ENCODE measurements around the gene ASB13.

The ASB13 gene

DNA sequence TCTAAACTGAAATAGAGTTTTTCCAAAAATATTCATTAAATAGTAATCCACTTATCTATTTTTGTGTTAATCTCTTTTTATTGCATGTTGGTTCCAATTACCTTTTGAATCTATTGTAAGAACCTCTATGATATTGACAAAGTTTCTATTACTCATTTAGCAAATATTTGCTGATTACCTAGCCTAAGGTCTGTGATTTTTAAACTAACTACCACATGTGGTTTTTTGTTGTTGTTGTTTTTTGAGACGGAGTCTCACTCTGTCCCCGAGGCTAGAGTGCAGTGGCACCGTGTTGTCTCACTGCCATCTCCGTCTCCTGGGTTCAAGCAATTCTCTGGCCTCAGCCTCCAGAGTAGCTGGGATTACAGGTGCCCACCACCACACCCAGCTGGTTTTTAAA lies 2.0 kb upstream of the ASB13 start:
- no peak for DNase-seq

DNA sequence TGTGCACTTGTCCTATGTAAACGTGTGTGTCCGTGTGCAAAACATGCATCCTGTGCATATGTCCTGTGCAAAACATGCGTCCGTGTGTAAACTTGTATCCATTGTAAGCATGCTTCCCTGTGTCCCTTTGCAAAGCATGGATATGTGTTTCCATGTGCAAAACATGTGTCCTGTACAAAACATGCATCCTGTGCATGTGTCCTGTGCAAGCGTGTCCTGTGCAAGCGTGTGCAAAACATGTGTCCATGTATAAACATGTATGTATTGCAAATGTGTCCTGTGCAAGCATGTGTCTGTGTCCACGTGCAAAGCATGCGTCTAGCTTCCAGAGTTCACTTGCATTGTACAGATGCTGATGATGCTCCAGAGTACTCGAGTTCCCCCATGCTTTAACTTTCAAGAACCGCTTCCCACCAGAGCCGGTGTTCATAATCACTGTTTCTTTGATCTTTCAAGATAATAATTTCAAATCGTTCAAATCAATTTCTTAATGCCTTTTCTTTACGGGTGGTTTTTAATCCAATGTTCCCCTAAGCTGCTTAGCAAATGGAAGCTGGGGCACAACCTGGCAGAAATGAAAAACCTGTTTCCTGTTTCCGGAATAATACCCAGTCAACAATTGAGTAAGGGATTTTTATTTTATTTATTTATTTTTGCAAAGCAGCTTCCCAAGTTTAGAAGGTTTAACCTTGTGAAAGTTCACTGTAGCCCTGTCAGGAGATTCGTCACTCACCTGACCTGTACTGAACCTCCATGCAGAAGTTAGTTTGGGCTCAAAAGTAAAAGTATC lies 641 bp upstream of the ASB13 start:
- no peak for DNase-seq

DNA sequence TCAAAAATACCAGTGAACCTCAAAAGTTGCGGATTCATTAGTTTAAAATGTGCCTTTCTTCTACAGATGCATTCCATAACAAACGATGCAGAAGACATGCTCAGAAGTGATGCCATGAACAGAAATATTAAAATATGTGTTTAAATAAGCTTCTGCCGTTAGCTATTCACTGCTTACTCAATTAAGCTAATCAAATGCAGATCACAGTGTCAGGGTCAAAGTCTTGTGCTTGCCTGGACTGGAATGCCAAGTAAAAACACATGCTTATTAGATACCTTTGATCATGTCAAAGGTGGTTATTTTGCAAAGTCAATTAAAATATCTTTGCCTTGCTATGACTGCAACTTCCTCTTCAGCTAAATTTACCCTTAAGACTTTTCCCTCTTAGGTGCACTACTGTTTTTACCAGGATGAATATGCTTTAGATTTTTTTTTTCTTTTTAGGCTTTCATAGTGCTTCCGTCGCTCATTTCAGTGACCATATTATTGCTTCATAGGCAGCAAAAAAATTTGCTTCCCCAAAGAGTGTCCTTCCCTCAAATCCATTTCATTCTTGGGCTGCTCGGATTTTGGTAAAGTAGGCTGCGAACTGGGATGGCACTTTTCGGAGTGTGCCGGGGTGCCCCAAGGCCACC lies 905 bp downstream of the ASB13 start:
- DNase-seq = no peak

DNA sequence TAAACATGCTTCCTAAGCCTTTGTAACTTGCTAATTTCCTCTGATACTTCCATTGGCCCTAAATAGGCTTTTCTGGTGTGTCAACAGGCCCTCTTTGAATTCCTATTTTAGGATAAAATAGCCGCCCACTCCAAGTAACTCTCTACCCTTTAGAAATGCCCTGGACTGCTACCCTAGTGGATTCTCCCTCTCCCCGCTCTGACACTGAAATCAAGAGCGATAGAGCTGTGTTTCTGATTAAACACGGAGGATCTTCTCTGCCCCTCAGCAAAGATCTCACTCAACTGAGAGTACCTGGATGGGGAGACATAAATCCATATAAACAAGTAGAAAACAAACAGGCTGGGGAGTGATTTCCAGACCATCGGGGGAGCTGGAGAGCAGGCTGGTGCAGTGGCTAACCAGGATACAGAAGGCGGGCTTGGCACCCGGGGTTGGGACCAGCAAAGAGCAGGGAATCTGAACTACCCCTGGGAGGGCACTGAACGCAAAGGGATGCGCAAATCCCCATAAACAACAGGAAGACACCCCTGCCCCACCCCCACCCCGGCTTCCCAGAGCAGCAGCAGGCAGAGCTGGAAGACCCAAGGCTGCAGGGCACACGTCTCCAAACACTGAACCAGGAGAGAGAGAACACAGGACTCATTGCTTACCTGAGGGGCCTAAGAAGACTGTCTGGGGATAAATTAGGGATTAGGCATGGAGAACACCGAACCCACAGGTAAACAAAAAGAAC lies 2.5 kb downstream of the ASB13 start:
- no peak for DNase-seq

DNA sequence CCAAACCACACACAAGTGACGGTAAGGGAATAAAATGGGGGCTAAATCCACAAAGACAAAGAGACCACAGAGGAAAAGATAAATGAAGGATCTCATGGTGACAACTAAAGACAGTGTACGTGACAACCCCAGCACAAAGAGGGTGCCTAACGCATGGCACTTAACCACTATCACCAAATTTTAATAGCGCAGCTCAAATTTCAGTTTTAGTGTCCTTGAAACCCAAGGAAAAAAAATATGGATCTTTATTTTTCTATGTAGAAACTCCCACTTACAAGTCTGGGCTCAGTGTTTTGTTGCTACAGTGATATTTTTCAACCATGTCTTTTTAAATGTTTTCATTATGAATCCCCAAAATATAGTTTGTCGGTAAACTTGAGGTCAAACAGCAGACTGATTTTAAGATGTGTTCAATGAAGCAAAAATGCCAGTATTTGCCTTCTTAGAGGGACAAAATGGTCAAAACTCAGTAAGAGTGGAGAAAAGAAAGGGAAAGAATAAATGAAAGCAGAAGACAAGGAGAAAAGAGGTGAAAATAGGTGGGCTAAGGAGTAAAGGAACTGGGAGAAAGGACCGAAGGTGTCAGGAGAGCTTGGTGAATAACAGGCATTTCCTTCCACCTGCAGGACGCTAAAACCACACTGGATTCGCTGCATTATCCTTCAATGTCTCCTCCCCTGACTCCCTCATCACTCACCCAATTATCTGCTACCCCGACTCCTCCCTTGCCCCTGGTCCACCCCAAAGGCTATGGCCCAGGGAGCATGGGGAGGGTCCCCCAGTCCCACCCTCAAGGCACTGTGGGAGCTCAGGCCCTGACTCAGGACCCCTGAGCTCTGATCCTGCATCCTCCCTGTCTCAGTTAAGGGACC lies 3.5 kb downstream of the ASB13 start:
- DNase-seq = no peak

DNA sequence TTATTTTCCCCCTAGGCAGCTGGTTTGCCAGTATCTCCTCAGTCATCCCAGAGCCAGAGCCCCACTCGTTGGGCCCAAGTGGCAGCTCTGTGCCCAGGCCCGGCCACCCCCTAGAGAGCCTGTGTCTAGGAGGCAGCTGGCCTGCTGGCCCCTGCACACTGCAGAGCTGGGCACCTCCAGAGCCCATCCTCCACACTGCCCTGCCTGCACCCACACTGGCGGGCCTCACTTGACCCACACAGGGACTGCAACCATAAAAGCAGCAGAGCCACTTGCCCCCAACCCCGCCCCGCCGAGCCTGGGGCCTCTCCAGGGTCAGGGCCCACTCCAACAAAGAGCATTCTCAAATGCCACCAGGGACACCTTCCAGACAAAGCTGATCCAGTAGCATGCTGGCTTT lies 5.4 kb downstream of the ASB13 start:
- DNase-seq = no peak

DNA sequence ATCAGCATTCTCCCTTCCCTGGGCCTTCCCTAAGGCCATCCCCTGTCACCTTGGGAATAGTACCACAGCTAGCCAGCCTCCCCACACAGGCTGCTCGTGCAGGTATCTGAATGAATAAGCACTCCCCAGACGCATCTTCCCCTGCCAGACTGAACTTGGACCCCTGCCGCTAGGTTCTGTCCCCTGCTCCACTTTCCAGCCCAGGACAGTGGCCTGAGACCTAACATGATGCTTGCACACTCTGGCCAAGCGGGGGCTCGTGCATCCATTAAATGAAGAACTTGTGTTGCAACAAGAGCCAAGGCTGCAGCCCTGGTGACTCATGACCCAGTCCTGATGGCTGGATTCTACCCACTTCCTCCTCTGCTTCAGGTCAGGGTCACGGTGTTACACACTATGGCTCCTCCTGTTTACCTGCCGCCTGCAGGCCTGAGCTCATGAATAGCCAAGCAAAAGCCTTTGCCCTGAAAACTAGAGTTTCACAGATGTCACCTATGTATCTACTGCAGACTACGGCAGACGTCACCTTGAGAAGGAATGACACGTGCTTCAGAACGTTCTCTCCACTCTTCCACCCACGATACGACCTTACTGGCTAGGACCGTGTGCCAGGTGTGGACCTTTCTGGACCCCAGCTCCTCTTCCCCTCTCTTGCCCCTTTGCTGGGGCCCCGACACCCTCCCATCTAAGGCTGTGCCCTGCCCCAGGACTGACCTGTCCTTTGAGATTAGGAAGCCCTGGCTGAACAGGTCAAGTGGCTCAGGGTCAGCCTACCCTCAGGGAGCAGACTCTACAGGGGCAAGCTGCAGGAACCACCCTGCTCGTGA lies 6.5 kb downstream of the ASB13 start:
- DNase-seq = no peak

DNA sequence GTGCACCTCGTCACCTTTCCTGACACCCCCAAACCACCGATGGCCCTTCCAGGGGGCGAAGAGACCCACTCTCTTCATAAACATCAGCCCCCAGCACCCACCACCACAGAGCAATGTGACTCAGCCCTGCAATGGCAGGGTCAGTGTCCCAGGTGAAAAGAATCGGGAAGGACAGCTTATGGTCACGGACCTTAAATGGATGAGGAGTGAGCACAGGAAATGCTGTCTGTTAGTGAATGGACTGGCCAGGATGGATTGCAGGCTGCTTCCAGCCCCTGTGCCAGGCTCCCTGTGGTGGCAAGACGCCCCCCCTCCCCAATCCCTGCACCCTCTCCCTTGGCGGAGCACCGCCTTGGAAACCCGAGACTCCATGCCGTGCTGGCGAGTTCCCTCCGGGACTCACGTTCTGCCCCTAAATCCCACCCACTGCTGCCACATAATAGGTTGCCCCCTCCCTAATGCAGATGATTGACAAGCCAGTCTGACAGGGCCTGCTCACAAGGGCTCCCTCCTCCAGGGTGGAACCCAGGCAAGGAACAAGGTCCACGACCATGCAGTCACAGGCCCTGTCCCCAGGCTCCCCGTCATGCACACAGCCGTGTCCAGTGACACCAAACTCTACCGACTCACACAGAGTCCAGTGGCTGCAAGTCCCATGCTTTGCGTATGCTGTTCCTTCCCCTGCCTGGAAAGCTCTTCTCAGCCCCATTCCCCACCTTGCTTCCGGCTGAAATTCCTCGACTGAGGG lies 7.3 kb downstream of the ASB13 start:
- DNase-seq = no peak

DNA sequence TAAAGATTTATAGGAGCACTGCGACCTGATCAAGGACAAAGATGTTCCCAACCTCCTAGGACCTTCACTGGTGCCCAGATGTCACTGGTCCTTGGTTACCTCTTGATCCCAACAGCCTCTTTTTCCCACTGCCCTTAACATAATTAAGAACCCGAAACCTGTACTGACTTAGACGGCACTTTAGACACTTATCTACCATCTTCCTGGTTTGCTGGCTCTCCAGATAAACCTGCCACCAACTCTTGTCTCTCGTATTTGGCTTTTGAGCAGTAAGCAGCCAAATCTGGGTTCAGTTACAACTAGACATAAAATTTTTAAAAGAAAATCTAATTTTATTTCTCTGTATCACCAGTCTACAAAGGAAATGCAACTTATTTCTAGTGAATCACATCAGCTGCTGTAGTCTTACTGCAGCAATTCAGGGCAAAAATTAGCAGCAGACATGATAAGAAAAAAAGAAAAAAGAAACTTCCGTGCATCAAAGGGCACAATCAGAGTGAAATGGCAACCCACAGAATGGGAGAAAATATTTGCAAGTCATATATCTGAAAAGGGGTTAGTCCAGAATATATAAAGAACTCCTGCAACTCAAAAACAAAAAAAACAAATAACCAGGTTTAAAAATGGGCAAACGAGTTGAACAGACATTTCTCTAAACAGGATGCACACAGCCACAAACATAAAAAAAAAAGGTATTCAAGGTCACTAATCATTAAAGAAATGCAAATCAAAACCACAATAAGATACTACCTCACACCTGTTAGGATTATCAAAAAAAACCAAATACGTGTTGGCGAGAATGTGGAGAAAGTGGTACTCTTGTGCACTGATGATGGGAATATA lies 9.4 kb downstream of the ASB13 start:
- no peak for DNase-seq

DNA sequence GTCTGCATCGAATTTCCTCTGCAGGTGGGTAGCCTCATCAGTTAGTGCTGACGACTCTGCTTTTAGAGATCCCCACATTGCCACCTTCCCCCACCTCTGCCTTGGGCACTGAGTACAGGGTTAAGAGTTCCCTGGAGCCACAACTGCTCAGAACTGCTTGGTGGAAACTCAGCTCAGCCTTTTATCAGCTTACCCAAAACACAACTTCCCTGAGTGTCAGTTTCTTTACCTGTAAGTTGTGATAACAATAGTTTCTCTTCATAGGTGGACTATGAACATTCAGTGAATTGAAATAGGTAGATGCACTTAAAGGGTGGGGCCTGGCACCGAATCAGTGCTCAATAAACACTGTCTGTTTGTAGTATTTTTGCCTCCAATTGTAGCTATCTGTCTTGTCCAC lies 11.3 kb downstream of the ASB13 start:
- no peak for DNase-seq

DNA sequence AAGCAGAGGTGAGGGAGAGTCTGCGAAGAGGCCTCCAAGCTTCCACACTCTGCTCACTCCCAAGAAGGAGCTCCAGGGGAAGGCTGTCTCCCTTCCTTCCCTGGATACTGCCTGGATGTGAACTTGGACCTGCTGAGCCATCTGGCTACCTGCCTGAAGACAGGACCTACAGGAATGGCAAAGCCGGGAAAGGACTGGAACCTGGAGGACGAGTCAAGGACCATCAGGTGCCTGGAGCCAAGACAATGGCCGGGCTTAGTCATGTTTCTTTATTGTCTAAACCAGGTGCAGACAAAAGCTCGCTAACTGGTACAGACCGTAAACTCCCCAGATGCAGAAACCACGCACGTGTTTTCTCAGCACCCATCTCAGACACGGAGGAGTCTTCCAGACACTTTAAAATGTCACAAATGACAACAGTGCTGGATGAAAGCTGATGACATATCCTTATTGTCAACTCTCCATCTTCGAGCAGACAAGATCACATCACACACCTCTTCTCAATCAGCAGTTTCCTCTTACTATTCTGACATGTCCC lies 12.1 kb downstream of the ASB13 start:
- DNase-seq = no peak

DNA sequence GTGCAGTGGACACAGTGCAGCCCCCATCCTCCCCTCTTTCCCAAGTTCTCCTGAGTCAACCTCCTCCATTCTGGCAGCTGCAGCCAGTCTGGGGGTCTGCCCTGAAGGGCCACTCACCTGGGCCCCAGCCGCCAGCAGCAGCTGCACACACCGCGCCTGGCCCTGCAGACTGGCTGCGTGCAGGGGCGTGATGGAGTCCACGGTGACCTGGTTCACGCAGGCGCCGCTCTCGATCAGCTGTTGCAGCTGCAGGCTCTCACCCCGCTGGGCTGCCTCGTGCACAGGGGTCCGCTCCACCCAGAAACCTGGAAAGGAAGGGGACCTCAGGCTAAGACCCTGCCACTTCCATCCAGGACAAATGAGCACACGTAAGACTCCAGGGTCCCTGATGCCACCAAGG lies 13.6 kb downstream of the ASB13 start:
- no peak for DNase-seq

DNA sequence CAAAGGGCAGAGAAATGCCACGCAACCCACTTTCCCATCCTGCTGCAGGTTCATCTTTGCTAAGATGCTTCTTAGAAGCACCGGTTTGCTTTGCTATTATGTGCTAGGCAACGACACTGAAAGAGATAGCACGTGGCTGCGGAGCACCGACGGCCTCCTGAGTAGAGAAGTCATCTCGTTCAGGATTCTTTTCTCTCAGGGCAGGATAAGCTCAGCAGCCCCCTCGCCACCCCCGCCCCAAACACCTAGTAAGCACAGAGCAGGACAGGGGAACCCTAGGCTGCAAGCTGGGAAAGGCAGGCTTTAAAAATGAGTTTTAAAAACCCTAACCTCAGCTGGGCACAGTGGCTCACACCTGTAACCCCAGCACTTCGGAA lies 15.0 kb downstream of the ASB13 start:
- DNase-seq = no peak

DNA sequence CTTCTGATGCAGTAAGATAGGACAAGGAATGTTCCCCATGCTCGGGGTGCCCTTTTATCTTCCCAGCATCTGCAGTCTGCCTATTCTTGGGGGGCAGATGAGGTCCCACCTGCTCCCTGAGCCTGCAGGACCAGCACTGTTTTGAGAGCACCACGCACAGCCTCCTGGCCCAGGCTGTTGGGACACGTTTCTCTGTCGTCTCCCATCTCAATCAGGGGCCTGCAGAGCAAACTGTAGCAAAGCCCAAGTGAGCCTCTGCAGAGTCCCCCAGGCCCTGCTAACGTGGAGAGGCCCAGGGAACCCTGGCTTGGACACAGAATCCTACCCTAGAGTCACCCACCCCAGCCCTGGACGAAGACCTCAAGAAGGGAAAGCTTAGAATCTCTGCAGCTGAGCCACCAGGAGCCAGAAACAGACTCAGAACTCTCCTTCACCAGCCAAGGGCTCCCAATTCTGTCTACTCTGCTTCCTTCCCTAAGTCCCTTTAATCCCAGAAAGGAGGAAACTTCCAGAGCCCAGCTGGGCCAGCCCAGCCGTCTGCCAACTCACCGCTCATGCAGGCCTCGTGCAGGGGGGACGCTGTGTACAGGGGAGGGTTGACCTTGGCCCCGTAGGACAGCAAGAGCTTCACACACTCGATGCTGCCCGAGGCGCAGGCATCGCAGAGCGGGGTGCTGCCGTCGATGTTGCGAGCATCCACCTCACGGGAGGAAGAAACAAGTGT lies 15.6 kb downstream of the ASB13 start:
- no peak for DNase-seq

DNA sequence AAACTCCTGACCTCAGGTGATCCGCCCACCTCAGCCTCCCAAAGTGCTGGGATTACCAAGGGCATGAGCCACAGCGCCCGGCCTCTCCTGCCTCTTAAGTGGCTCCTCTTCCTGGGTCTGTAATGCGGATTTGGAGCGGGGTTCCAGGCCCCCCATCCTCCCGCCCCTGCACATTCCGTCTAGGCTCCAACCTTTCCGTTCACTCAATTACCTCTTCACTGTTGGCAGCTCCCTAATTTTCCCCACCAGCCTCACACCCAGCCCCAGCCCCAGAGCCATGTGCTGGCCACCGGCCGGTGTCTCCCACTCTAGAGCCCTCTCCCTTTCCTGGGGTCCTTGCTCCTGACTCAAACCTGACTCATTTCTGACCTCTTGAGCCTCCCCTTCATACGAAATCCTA lies 16.6 kb downstream of the ASB13 start:
- no peak for DNase-seq

DNA sequence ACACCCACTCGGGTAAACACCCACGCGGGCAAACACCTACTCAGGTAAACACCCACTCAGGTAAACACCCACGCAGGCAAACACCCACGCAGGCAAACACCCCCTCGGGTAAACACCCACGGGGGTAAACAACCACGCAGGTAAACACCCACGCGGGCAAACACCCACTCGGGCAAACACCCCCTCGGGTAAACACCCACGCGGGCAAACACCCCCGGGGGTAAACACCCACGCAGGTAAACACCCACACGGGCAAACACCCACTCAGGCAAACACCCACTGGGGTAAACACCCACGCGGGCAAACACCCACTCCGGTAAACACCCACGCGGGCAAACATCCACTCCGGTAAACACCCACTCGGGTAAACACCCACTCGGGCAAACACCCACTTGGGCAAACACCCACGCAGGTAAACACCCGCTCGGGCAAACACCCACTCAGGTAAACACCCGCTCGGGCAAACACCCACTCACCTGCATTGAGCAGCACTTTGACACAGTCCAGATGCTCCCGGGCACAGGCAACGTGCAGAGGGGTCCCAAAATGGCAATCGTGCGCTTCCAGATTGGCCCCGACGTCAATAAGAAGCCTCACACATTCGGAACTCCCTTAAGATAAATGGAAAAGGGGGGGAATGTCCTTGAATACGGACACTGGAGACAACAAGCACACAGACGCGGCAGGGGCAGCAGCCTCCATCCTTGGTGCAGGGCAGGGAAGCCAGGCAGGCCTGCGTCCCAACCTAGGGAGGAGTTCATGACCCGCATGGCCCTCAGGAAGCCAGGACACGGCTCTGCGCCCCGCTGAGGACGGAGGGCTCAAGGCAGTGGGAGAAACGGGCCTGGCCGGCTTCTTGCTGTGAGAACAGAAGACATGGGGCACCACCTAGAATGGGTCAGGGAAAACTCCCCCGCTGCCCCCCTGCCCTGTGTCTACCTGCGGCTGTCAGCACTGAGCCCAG lies 17.6 kb downstream of the ASB13 start:
- DNase-seq = no peak

DNA sequence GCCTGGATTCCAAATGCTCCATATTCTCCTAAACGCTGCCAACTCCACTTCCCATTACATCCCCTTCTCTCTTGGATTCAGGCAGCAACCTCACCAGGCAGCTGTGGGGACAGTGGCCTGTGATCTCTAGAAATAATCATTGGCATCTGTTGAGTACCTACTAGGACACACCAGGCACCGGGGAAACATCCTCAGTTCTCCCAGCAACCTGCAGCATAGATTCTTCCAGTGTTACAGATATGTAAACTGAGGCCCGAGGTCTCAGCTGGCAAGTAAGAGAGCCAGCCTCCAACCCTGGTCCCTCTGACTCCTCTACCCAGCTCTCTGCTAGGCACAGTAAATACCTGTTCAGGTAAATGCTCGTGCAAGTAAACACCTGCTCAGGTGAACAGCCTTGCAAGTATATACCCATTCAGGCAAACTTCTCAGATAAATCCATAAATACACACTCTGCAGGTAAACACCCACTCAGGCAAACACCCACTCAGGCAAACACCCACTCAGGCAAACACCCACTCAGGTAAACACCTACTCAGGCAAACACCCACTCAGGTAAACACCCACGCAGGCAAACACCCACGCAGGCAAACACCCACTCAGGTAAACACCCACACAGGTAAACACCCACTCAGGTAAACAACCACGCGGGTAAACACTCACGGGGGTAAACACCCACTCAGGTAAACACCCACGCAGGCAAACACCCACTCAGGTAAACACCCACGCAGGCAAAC lies 18.7 kb downstream of the ASB13 start:
- no peak for DNase-seq
